Measurements from ENCODE around the gene PPP1R13B. TPM values are rescaled to one million over a fixed set of nuclear protein-coding genes. Genes with fewer than 3 reads are reported as not detected.

Gene PPP1R13B
- total RNA-seq, 1 donor from 2014 or later, result 13.1 TPM

- intact Hi-C loops (cut with micrococcal nuclease), result no loop called here
These were observed 12.2 kb upstream of the PPP1R13B start for GRCh38 chr14:103859416-103860202.

- intact Hi-C loops (cut with micrococcal nuclease), result no loop called here
These were observed 10.8 kb upstream of the PPP1R13B start for GRCh38 chr14:103858063-103858781.

- intact Hi-C loops (cut with micrococcal nuclease), result no loop called here
These were observed 9.9 kb upstream of the PPP1R13B start for GRCh38 chr14:103857256-103857655.

DNA sequence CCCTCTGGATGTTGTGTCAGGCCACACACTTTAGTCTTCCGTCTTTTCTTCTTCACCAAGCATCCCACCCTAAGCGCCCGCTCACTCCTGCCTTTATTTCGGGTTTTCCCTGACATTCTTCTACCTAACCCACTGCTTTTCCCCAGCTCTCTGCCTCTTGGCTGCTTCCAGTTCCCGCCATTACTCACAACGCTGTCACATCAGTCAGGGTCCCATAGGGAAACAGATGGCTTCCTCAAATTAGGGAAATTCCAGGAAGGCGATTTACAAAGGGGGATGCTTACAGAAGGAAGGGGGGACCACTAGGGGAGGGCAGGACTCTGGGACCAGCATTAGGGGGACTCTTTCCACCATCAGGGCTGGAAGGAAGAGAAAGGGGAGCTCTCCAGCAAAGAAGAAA is 9.2 kb upstream of the PPP1R13B start:
- intact Hi-C loops (cut with micrococcal nuclease), result no loop called here

- intact Hi-C loops (cut with micrococcal nuclease), result no loop called here
These were observed 8.7 kb upstream of the PPP1R13B start for GRCh38 chr14:103856105-103856504.

- intact Hi-C loops (cut with micrococcal nuclease), result no loop called here
These were observed 8.3 kb upstream of the PPP1R13B start for GRCh38 chr14:103855734-103856095.

DNA sequence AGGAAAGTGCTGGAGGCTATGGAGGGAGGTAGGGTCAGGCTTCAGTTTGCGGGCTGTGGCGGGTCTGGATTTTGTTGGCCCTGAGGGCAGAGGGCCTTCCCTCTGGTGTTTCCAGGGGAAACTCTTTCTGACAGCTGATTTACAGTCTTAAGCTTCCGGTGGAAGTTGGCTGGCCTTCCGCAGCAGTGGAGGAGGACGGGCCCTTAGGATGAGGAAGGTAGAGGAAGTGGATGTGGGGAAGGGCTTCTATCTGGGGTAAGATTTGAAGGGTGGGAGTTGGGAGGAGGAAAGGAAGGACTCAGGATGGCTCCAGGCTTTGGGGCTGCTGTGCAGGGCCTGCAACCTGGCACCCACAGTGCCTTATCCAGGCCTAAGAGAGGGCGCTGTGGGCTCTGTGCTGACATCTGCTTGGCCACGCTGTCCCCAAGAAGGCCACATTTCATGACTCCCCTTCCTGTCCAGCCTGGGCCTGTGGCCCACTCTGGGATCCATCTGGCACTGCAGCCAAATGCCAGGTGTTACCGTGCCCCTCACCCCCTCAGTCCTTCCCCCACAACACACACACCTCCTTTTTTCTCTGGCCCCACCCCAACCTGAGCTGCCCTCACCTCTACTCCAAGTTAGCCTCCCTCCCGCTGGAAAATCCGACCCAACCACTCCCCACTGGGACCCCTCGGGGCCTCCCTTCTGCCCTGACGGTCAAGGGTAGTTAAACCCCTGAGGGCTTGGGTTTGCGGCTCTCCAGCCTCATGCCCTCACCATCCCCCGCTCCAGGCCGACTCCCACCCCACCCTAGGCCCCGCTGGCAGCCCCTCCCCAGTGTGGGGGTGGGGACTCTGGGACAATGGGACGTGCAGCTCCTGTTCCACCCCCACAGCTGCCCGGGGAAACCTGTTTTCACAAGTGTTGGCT is 7.7 kb upstream of the PPP1R13B start:
- intact Hi-C loops (cut with micrococcal nuclease), result no loop called here

GRCh38 chr14:103854017-103854808 is 6.8 kb upstream of the PPP1R13B start:
- intact Hi-C loops (cut with micrococcal nuclease), result no loop called here

DNA sequence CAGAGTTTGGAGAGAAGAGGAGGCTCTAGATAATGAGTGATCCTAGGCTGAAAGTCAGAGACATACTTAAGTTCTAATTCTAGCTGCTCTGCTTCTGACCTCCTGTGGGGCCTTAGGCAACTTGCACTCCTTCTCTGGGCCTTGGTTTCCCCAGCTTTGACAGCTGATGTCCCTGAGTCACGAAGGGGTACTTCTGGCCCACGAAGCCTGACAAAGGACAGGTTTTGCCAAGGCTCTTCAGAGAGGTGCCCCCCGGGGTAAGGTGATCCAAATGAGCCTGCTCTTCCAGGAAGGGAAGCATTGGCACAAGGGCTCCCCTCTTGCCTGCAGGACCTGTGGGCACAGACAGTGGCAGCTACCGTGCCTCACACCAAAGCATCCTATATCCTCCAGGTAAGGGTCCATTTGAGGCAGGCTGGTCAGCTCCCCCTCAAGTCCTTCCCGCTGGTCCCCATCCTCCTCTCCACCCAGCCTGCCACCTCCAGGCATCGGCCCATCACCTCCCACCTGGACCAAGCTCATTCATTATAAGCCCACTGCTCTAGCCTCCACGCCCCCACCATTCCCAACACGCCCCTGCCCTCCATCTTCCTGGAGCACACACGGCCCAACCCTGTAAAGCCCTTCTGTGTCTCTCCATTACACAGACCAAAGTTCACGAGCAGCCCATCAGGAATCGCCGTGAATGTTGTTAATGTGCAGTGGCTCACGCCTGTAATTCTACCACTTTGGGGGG is 1.9 kb upstream of the PPP1R13B start:
- intact Hi-C loops (cut with micrococcal nuclease), result loop anchor here (10.0 kb wide), 1 partner anchor 455 kb away; no protein-coding TSS in a partner anchor

DNA sequence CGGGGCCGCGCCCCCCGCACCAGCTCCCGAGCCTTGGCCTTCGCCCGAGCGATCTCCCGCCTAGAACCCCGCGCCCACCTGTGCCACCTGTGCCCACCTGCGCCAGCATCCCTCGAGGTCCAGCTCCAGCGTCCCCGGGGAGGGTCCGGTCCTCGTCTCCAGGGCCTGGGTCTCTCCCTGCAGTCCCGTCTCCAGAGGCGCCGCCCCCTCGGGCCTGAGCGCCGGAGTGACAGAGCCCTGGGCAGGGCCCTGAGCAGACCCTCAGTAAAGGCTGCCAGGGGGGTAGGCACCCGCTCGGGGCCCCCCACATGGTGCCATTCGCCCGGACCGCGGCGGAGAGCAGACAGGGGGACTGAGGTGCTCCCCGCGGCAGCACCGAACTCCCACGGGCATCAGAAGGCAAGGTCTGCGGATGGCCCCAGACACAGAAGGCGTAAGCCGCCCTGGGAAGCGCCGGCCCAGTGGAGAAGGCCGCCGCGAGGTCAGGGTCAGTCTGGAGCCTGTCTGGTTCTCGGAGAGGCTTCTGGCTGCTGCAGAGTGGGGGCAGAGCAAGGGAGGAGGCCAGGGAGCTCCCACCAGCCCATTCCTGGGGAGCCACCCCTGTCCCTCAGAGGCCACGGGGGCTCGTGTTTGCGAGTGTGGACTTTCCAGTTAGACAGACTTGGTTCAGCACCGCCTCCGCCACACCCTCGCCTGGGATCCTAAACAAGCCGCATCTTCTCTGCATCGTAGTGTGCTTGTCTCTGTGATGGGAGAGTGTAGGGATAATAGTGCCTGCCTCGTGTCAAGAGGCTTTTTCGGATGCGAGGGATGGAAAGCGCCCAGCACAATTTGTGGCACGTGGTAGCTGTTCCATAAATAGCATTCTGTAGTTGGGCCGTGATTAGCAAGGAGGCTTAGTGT is 1.1 kb upstream of the PPP1R13B start:
- intact Hi-C loops (cut with micrococcal nuclease), result loop anchor here (10.0 kb wide), 1 partner anchor 454 kb away; no protein-coding TSS in a partner anchor

DNA sequence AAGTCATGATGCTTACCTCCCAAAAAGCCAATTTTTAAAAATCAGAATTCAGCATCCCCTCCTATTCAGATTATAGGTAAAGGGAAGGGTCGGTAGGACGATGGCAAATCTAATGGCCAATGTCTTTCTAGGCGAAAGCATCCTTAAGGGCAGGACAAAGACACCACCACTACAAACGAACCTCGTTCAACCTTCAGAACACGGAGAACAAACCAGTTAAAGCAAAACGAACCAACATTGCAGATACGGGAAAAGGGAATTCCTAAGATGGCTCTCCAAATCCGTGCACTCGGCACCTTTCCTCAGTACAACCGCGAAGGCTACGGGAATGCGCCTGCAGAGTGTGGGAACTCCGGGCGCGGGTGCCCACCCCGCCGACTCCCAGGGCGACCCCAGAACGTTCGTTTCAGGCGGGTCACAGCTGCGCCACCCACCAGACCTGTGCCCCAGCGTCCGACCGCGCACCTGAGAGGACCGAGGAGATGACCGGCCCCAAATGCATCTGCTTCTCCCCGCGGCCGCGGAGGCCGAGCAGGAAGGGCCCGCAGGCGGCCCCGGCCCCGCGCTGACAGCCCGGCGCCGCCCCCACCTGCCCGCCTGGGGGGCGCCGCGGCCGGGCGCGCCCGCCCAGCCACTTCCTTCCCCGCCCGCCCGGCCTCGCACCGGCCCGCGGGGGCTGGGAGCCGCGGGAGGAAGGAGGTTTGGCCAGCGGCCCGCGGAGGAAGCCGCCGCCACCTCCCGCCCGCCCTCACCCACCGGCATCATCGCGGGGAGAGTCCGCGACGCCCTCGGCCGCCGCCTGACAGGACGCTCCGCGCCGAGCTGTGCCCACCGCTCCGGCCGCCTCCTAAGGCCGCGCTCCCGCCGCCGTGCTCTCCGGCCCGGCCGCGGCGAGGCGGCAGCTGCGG is 578 bp downstream of the PPP1R13B start:
- intact Hi-C loops (cut with micrococcal nuclease), result loop anchor here (1.0 to 10.0 kb wide), 5 partner anchors 26 to 452 kb away; partner anchors contain the start of genes XRCC3 and ZFYVE21

GRCh38 chr14:103846097-103846496 is 1.3 kb downstream of the PPP1R13B start:
- intact Hi-C loops (cut with micrococcal nuclease), result loop anchor here (2.0 to 10.0 kb wide), 2 partner anchors 233 to 451 kb away; no protein-coding TSS in a partner anchor

- intact Hi-C loops (cut with micrococcal nuclease), result loop anchor here (10.0 kb wide), 1 partner anchor 451 kb away; no protein-coding TSS in a partner anchor
These were observed 2.0 kb downstream of the PPP1R13B start for GRCh38 chr14:103845327-103845726.

GRCh38 chr14:103841265-103841664 is 6.1 kb downstream of the PPP1R13B start:
- intact Hi-C loops (cut with micrococcal nuclease), result loop anchor here (10.0 kb wide), 1 partner anchor 446 kb away; no protein-coding TSS in a partner anchor

GRCh38 chr14:103840014-103840413 is 7.4 kb downstream of the PPP1R13B start:
- intact Hi-C loops (cut with micrococcal nuclease), result loop anchor here (10.0 kb wide), 1 partner anchor 445 kb away; no protein-coding TSS in a partner anchor

- intact Hi-C loops (cut with micrococcal nuclease), result no loop called here
These were observed 7.8 kb downstream of the PPP1R13B start for GRCh38 chr14:103839579-103839978.

DNA sequence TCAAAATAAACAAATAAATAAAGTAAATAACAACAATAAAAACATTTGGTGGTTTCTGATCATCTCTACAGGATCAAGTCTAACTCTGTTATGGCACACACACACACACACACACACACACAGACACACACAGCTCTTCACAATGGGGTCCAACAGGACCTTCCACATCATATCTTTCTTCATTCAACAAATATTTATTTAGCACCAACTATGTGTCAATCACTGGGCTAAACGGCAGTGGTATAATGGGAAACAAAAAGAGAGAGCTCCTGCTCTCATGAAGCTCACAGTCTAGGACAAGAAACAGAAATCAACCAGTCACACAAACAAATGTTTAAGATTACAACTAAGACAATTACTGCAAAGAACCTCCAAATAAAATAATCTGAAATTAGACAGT is 9.3 kb downstream of the PPP1R13B start:
- intact Hi-C loops (cut with micrococcal nuclease), result no loop called here

Measured in T-helper 1 cell treated with Interleukin-12 subunit alpha and Interleukin-12 subunit beta and Interleukin-4 antibody, amounts not matched to agents 30 ng/mL and 1 ng/mL, for 36 hours (primary cell).